Adrenal gland (tissue), 12 donors: Measurements from ENCODE around the gene CALD1. TPM values are rescaled to one million over a fixed set of nuclear protein-coding genes. Genes with fewer than 3 reads are reported as not detected.

Experiments
- DNase-seq, 7 donors: peaks; one replicate each; pipeline ENCODE4 v3.0.0-alpha.2; 2019 to 2020
- H3K27ac ChIP-seq, 5 donors: fragments of 200-600 bp; sonication (generic) in 4 of 5; 1 replicate in 3 of 5; 2 replicates in 2 of 5; pipeline versions ENCODE4 v1.5.1 to v1.8.0; 2016 to 2020; ENCODE audit warnings: mild to moderate bottlenecking in 1 of 5
- H3K27me3 ChIP-seq: fragments of 200-600 bp; 2 replicates; pipeline ENCODE4 v1.8.0; 2021
- H3K36me3 ChIP-seq, 2 donors: fragments of 200-600 bp; replicated peaks in 1 of 2; 1 replicate in 1 of 2; 2 replicates in 1 of 2; pipeline versions ENCODE4 v1.5.1 to v1.8.0; 2018 to 2022
- H3K4me1 ChIP-seq, 2 donors: fragments of 200-600 bp; replicated peaks in 1 of 2; 1 replicate in 1 of 2; 2 replicates in 1 of 2; pipeline versions ENCODE4 v1.5.1 to v1.8.0; 2018 to 2021
- H3K4me3 ChIP-seq, 4 donors: fragments of 200-600 bp; sonication (generic) in 3 of 4; one replicate each; pipeline ENCODE4 v1.5.1; 2016 to 2018
- H3K9me3 ChIP-seq, 3 donors: fragments of 200-600 bp; sonication (generic) in 1 of 3; replicated peaks in 1 of 3; 1 replicate in 2 of 3; 2 replicates in 1 of 3; pipeline versions ENCODE4 v1.5.1 to v1.8.0; 2016 to 2021
- POLR2A ChIP-seq, 2 donors: fragments of 450-650 bp; IDR thresholded peaks; one replicate each; pipeline ENCODE4 v1.6.1; 2017; ENCODE audit warnings: antibody characterized with exemption in 2 of 2, mild to moderate bottlenecking in 2 of 2, moderate library complexity in 1 of 2
- WGBS, 4 donors: extraction: QIAGEN DNeasy Blood & Tissue Kit in 2 of 4; methylation state at CpG; one replicate each; pipeline versions ENCODE4 v1.1.5 to v1.1.7; 2013 to 2017; 5-methylcytosine and 5-hydroxymethylcytosine counted together
- intact Hi-C, 2 donors: fragments of 100-400 bp; cut with DNase I; formaldehyde crosslinking; loops; one replicate each; pipeline versions ENCODE4 v1.14.1 to v1.15.0; 2022 to 2023
- polyA plus RNA-seq, 3 donors: library from polyadenylated mRNA; stranded (reverse); fragments of 200-250 nt in 2 of 3; fragments of 350-450 nt in 1 of 3; fragmentation: Illumina TruSeq in 1 of 3; extraction: RNeasy Lipid Tissue Mini Kit (QIAGEN cat#74804) in 1 of 3; gene quantifications; one replicate each; pipeline ENCODE4 v1.2.3, GENCODE V29; 2013 to 2014
- total RNA-seq, 9 donors: library from RNA; depleted of rRNA in 4 of 9; stranded (reverse); fragments of >200 nt in 4 of 9; fragments of 120-200 nt in 1 of 9; fragmentation: NEBNext Ultra II Directional in 1 of 9; extraction: Animal tissue kit (Norgen Biotek cat#: 25700) in 1 of 9; gene quantifications; one replicate each; pipeline versions ENCODE4 v1.1.0 to v1.2.4, GENCODE V29; 2013 to 2023
- TF ChIP-seq, protein P1 (sequence below), 6 experiments: fragments of 450-650 bp in 4 of 6; fragments of 200-600 bp in 2 of 6; sonication (generic) in 1 of 6; IDR thresholded peaks; 1 replicate in 5 of 6; 2 replicates in 1 of 6; pipeline versions ENCODE4 v1.5.1 to v1.8.0; 2016 to 2021; ENCODE audit warnings: antibody characterized with exemption in 6 of 6, mild to moderate bottlenecking in 2 of 6, moderate library complexity in 1 of 6
- donor health status: healthy with polysubstance abuse.
- donor health status: Bipolar disorder and iron deficiency.
- donor health status: DM: yes; HTN: yes; CAD: no.
- donor health status: DM: no; HTN: no; CAD: no.
- donor health status: DM: no; HTN: no; CAD: no.
- donor health status: DM: yes; HTN: yes; CAD: no.

Gene CALD1
- total and polyA plus RNA-seq, 12 donors = 67.5 to 258 (median 199) TPM

- Histone ChIP-seq H3K9me3 (no peaks in the 10 kb centered on the region), H3K4me1 (no peaks in the 10 kb centered on the region), H3K4me3 (no peak overlapping the region), H3K27me3 (no peaks in the 10 kb centered on the region), H3K27ac (no peak overlapping the region), H3K36me3 (peaks cover 0 to 6% of the 10 kb centered on the region in 2 donors)
- DNase-seq = no peak
- intact Hi-C loops = loop anchor here (10.0 kb wide), 2 partner anchors 178 to 248 kb away; no protein-coding TSS in a partner anchor
- TF ChIP-seq, protein P1, sequence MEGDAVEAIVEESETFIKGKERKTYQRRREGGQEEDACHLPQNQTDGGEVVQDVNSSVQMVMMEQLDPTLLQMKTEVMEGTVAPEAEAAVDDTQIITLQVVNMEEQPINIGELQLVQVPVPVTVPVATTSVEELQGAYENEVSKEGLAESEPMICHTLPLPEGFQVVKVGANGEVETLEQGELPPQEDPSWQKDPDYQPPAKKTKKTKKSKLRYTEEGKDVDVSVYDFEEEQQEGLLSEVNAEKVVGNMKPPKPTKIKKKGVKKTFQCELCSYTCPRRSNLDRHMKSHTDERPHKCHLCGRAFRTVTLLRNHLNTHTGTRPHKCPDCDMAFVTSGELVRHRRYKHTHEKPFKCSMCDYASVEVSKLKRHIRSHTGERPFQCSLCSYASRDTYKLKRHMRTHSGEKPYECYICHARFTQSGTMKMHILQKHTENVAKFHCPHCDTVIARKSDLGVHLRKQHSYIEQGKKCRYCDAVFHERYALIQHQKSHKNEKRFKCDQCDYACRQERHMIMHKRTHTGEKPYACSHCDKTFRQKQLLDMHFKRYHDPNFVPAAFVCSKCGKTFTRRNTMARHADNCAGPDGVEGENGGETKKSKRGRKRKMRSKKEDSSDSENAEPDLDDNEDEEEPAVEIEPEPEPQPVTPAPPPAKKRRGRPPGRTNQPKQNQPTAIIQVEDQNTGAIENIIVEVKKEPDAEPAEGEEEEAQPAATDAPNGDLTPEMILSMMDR (IDR thresholded peaks at IDR 0.05) = no peak
- TF ChIP-seq POLR2A (IDR thresholded peaks at IDR 0.05) = no peak
- 69 to 86% (median 77%) methylated on average over 9 of the region's 9 CpGs for WGBS, 4 donors
These were observed 163.4 kb downstream of the CALD1 start for GRCh38 chr7:134942690-134943466.

DNA sequence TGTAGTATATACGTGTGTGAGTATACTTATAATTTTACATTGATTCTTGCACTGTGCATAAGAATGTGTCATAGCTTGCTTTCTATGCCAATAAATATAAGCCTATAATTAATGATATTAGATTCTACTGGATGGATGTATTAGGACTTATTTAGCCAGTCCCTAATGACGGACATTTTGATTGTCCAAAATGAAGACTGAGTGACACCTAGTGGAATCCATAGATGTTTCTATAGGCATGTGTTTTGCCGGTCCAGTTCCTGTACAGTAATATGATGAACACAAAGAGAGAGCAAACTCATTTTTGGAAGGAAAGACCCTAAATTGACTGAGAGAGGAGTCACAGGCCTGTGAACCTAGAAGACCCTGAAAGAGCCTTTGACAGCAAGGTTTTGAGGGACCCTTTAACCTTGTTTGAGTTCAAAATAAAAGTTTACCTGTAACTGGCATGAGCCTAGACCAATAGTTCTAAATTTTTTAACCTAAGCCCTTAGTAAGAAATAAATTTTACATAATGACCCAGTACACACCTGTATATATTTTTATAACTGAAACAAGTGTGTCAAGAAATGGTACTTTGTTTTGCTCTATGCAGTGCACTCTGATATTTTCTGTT, 164.5 kb downstream of the CALD1 start:
- H3K27me3 ChIP-seq = no peaks in the 10 kb centered on the region
- intact Hi-C loops = loop anchor here (10.0 kb wide), 2 partner anchors 179 to 249 kb away; no protein-coding TSS in a partner anchor
- peaks cover 0 to 8% of the 10 kb centered on the region in 2 donors for H3K36me3 ChIP-seq
- WGBS, 4 donors = 51 to 67% (median 61%) methylated on average over 3 of the region's 3 CpGs
- no peak overlapping the region for H3K27ac ChIP-seq
- H3K4me1 ChIP-seq = no peaks in the 10 kb centered on the region
- no peak for DNase-seq
- H3K9me3 ChIP-seq = no peaks in the 10 kb centered on the region
- H3K4me3 ChIP-seq = no peak overlapping the region
- TF ChIP-seq, protein P1 (IDR thresholded peaks at IDR 0.05) = peak in 3 of 6 experiments; percentile 18 to 26 (median 20)
- TF ChIP-seq POLR2A (IDR thresholded peaks at IDR 0.05) = no peak

- WGBS, 4 donors = 64 to 79% (median 71%) methylated on average over 3 of the region's 3 CpGs
- DNase-seq = no peak
- TF ChIP-seq, protein P1 (IDR thresholded peaks at IDR 0.05) = no peak
- no peak for TF ChIP-seq POLR2A (IDR thresholded peaks at IDR 0.05)
- no peaks in the 10 kb centered on the region for H3K4me1 ChIP-seq
- H3K27ac ChIP-seq = no peak overlapping the region
- intact Hi-C loops = loop anchor here (10.0 kb wide), 2 partner anchors 181 to 251 kb away; no protein-coding TSS in a partner anchor
- H3K36me3 ChIP-seq = peaks cover 0 to 26% of the 10 kb centered on the region in 2 donors
- no peak overlapping the region for H3K4me3 ChIP-seq
- no peaks in the 10 kb centered on the region for H3K9me3 ChIP-seq
- H3K27me3 ChIP-seq = no peaks in the 10 kb centered on the region
These were observed 166.3 kb downstream of the CALD1 start for GRCh38 chr7:134945691-134946090.

- no peak overlapping the region for H3K27ac ChIP-seq
- no peaks in the 10 kb centered on the region for H3K27me3 ChIP-seq
- intact Hi-C loops = loop anchor here (10.0 kb wide), 2 partner anchors 181 to 251 kb away; no protein-coding TSS in a partner anchor
- H3K36me3 ChIP-seq = peaks cover 0 to 32% of the 10 kb centered on the region in 2 donors
- no peaks in the 10 kb centered on the region for H3K9me3 ChIP-seq
- DNase-seq = no peak
- H3K4me3 ChIP-seq = no peak overlapping the region
- no peak for TF ChIP-seq POLR2A (IDR thresholded peaks at IDR 0.05)
- TF ChIP-seq, protein P1 (IDR thresholded peaks at IDR 0.05) = no peak
- H3K4me1 ChIP-seq = no peaks in the 10 kb centered on the region
- 72 to 87% (median 77%) methylated on average over 2 of the region's 2 CpGs for WGBS, 4 donors
These were observed 166.8 kb downstream of the CALD1 start for GRCh38 chr7:134946260-134946659.
